CD14-positive monocyte (primary cell): ENCODE data around the gene NFATC1. TPM values are rescaled to one million over a fixed set of nuclear protein-coding genes. Genes with fewer than 3 reads are reported as not detected.

Experiments
- DNase-seq, 3 donors: peaks; one replicate each; pipeline ENCODE4 v3.0.0-alpha.2; 2011 to 2022
- H2AFZ ChIP-seq: 2 replicates; pipeline ENCODE4 v1.6.0; 2012; ENCODE audit warnings: mild to moderate bottlenecking, low read depth, low read length, inconsistent platforms; ENCODE audit not compliant: insufficient read depth, poor library complexity, severe bottlenecking
- H3K27ac ChIP-seq, 2 donors: 1 replicate in 1 of 2; 2 replicates in 1 of 2; pipeline ENCODE4 v1.5.1; 2012 to 2013; ENCODE audit warnings: low read length in 2 of 2, control low read depth in 1 of 2, inconsistent platforms in 1 of 2, low read depth in 1 of 2, mild to moderate bottlenecking in 1 of 2
- H3K27me3 ChIP-seq, 2 donors: one replicate each; pipeline versions ENCODE4 v1.6.0 to v1.6.1; 2011 to 2013; ENCODE audit warnings: low read length in 2 of 2; ENCODE audit not compliant: control insufficient read depth in 2 of 2, insufficient read depth in 2 of 2
- H3K36me3 ChIP-seq, 2 donors: replicated peaks in 1 of 2; 1 replicate in 1 of 2; 2 replicates in 1 of 2; pipeline versions ENCODE4 v1.5.1 to v1.6.1; 2012 to 2013; ENCODE audit warnings: low read length in 2 of 2, control low read depth in 1 of 2, inconsistent platforms in 1 of 2, mild to moderate bottlenecking in 1 of 2; ENCODE audit not compliant: insufficient read depth in 2 of 2, control insufficient read depth in 1 of 2
- H3K4me1 ChIP-seq, 2 donors: 1 replicate in 1 of 2; 2 replicates in 1 of 2; pipeline versions ENCODE4 v1.5.1 to v1.6.1; 2012 to 2013; ENCODE audit warnings: low read length in 2 of 2, control low read depth in 1 of 2, inconsistent platforms in 1 of 2, mild to moderate bottlenecking in 1 of 2, moderate library complexity in 1 of 2; ENCODE audit not compliant: insufficient read depth in 2 of 2, control insufficient read depth in 1 of 2
- H3K4me2 ChIP-seq: replicated peaks from 2 replicates; pipeline ENCODE3; 2012; ENCODE audit warnings: low read length, moderate library complexity, mild to moderate bottlenecking; ENCODE audit not compliant: poor library complexity, severe bottlenecking; ENCODE audit errors: extremely low read depth
- H3K4me3 ChIP-seq, 3 experiments: fragments of 200-600 bp in 1 of 3; sonication (generic) in 1 of 3; replicated peaks in 1 of 3; 1 replicate in 2 of 3; 2 replicates in 1 of 3; pipeline ENCODE4 v1.5.1; 2011 to 2013; ENCODE audit warnings: low read length in 3 of 3, mild to moderate bottlenecking in 3 of 3, control low read depth in 2 of 3, low read depth in 2 of 3, inconsistent platforms in 1 of 3, moderate library complexity in 1 of 3
- H3K79me2 ChIP-seq: 2 replicates; pipeline ENCODE4 v1.6.0; 2012; ENCODE audit warnings: mild to moderate bottlenecking, control low read depth, inconsistent platforms, low read length, moderate library complexity; ENCODE audit not compliant: insufficient read depth
- H3K9ac ChIP-seq: 2 replicates; pipeline ENCODE4 v1.6.0; 2017; ENCODE audit warnings: low read length, mild to moderate bottlenecking; ENCODE audit not compliant: insufficient read depth, poor library complexity, severe bottlenecking
- H3K9me3 ChIP-seq, 2 donors: replicated peaks in 1 of 2; 1 replicate in 1 of 2; 2 replicates in 1 of 2; pipeline versions ENCODE4 v1.5.1 to v1.6.1; 2012 to 2013; ENCODE audit warnings: low read length in 2 of 2, control low read depth in 1 of 2; ENCODE audit not compliant: control insufficient read depth in 1 of 2, insufficient read depth in 1 of 2
- H4K20me1 ChIP-seq: 2 replicates; pipeline ENCODE4 v1.6.0; 2012; ENCODE audit warnings: mild to moderate bottlenecking, low read length, control low read depth, moderate library complexity; ENCODE audit not compliant: insufficient read depth
- H3K27ac Mint-ChIP-seq, 7 donors: one replicate each; pipeline ENCODE4 v1.8.0; 2020; ENCODE audit warnings: mild to moderate bottlenecking in 7 of 7, mixed read lengths in 7 of 7, moderate library complexity in 6 of 7, inconsistent platforms in 2 of 7
- H3K27me3 Mint-ChIP-seq, 3 donors: one replicate each; pipeline ENCODE4 v1.8.0; 2021 to 2022; ENCODE audit warnings: low read depth in 3 of 3, mild to moderate bottlenecking in 3 of 3, mixed read lengths in 3 of 3, moderate library complexity in 3 of 3, inconsistent platforms in 1 of 3
- H3K36me3 Mint-ChIP-seq, 2 donors: one replicate each; pipeline ENCODE4 v1.8.0; 2020; ENCODE audit warnings: mixed read lengths in 2 of 2, inconsistent platforms in 1 of 2, mild to moderate bottlenecking in 1 of 2
- H3K4me1 Mint-ChIP-seq: one replicate; pipeline ENCODE4 v1.8.0; 2020; ENCODE audit warnings: mild to moderate bottlenecking, mixed read lengths
- H3K4me3 Mint-ChIP-seq, 2 donors: one replicate each; pipeline ENCODE4 v1.8.0; 2020; ENCODE audit warnings: mild to moderate bottlenecking in 2 of 2, mixed read lengths in 2 of 2, moderate library complexity in 1 of 2
- H3K9me3 Mint-ChIP-seq, 7 donors: one replicate each; pipeline ENCODE4 v1.8.0; 2020 to 2022; ENCODE audit warnings: mixed read lengths in 7 of 7, mild to moderate bottlenecking in 6 of 7, moderate library complexity in 6 of 7, inconsistent platforms in 2 of 7
- WGBS: methylation state at CpG from one replicate; pipeline ENCODE4 v1.1.5; 2013; ENCODE audit warnings: missing lambda C conversion rate; ENCODE audit not compliant: insufficient coverage; 5-methylcytosine and 5-hydroxymethylcytosine counted together
- intact Hi-C, 2 donors: fragments of 100-400 bp; cut with micrococcal nuclease; formaldehyde crosslinking; loops; one replicate each; pipeline versions ENCODE4 v1.15.0 to v1.15.1; 2023
- polyA plus RNA-seq, 3 donors: library from polyadenylated mRNA; depleted of rRNA in 1 of 3; unstranded in 2 of 3; stranded (reverse) in 1 of 3; fragments of 300-500 nt in 2 of 3; fragments of >200 nt in 1 of 3; fragmentation: Illumina TruSeq in 2 of 3; gene quantifications; 1 replicate in 2 of 3; 2 replicates in 1 of 3; pipeline ENCODE4 v1.2.3, GENCODE V29; 2012 to 2021
- TF ChIP-seq, protein P1 (sequence below): fragments of 200-600 bp; IDR thresholded peaks from one replicate; pipeline ENCODE4 v1.8.0; 2022; ENCODE audit warnings: antibody characterized with exemption, mild to moderate bottlenecking

The NFATC1 gene
- polyA plus RNA-seq, 3 donors: 7.8 to 10.7 (median 8.3) TPM

DNA sequence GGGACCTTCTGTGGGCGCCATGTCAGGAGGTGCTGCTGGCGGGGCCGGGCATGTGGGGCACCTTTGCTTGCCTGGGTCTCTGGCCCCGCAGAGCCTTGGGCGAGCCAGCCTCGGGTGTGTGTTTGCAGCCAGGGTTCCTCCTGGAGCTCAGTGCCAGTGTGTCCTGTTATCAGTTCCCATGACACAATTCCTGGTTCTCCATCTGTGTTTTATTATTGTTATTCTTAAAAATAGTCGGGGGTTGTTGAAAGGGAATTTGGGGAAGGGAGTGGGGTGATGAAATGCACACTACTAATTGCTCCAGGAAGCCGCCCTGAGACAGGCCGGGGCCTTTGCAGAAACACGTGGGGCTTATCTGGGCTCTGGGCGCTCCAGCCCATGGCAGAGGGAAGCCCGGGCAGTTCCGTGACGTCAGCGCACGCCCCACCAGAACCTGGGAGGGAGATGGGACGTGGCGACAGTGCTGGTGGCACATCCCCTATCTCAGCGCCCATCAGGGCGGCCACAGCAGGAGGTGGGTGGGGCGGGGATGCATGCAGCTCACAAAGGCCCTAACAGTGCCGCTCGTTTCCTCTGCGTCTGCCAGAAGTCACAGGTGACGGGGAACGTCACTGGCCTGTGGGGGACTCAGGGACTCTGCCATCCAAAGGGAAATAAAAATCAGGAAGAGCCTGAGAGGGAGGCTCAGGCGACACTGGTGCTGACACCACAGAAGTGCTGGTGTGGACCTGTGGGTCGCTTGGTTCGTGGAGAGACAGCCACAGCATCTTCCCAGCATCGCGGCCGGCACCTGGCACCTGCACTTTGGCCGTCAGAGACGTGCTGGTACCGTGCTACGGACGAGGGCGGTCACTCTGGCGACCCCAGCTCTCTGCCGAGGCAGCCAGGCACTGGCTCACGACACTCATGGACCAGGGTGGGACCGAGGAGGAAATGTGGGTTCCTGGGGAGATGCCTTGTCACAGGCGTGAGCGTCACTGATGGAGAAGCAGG, 131.0 kb downstream of the NFATC1 start:
- peaks cover 16 to 26% of the 10 kb centered on the region in 2 donors for H3K36me3 ChIP-seq
- no peak overlapping the region for H2AFZ ChIP-seq
- no peaks in the 10 kb centered on the region for H3K9me3 ChIP-seq
- H3K4me3 Mint-ChIP-seq: no peak overlapping the region
- intact Hi-C loops: no loop called here
- H3K27me3 ChIP-seq: peaks cover 0 to 26% of the 10 kb centered on the region in 2 donors
- H3K27ac ChIP-seq: no peak overlapping the region
- peaks cover 14 to 21% of the 10 kb centered on the region in 2 donors for H3K4me1 ChIP-seq
- TF ChIP-seq, protein P1, sequence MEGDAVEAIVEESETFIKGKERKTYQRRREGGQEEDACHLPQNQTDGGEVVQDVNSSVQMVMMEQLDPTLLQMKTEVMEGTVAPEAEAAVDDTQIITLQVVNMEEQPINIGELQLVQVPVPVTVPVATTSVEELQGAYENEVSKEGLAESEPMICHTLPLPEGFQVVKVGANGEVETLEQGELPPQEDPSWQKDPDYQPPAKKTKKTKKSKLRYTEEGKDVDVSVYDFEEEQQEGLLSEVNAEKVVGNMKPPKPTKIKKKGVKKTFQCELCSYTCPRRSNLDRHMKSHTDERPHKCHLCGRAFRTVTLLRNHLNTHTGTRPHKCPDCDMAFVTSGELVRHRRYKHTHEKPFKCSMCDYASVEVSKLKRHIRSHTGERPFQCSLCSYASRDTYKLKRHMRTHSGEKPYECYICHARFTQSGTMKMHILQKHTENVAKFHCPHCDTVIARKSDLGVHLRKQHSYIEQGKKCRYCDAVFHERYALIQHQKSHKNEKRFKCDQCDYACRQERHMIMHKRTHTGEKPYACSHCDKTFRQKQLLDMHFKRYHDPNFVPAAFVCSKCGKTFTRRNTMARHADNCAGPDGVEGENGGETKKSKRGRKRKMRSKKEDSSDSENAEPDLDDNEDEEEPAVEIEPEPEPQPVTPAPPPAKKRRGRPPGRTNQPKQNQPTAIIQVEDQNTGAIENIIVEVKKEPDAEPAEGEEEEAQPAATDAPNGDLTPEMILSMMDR: no peak
- H3K4me2 ChIP-seq: no peak overlapping the region
- peaks cover 34% of the 10 kb centered on the region for H4K20me1 ChIP-seq
- peaks cover 17% of the 10 kb centered on the region for H3K4me1 Mint-ChIP-seq
- H3K9me3 Mint-ChIP-seq: peaks cover 0 to 3% (median 0%) of the 10 kb centered on the region in 7 donors
- H3K27ac Mint-ChIP-seq: no peak overlapping the region
- H3K79me2 ChIP-seq: no peaks in the 10 kb centered on the region
- H3K27me3 Mint-ChIP-seq: peaks cover 8 to 30% (median 21%) of the 10 kb centered on the region in 3 donors
- H3K36me3 Mint-ChIP-seq: peaks cover 29 to 30% of the 10 kb centered on the region in 2 donors
- H3K4me3 ChIP-seq: no peak overlapping the region
- DNase-seq: no peak
- 87% methylated on average over 39 of the region's 44 CpGs for WGBS
- no peak overlapping the region for H3K9ac ChIP-seq

DNA sequence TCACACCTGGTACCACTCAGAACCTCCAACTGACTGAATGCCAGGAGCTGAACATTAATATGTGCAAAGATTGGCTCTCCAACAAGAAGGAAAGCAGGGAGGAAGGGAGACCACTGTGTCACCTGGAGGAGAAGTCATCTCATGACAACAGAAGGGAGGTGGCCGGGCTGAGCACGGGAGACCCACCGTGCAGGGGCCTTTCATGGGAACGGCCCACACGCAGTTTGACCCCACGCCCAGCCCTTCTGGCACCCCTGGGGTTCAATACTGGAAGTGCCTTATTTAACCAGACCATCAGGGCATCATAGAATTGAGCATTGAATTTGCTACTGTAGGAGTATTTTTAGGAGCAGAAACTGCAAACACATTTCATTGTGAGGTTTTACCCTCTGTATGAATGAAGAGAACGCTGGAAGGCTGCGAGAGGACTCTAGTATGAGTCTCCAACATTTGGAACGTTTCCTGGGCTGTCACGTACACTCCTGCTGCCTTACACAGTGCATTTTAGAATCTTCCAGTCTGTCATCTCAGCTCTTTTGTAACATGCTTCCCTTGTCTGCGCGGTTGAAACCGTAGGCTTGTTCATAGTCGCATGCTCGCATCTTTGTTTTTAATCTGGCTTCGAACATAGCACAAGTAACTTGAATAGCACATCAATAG, 132.1 kb downstream of the NFATC1 start:
- peaks cover 16 to 26% of the 10 kb centered on the region in 2 donors for H3K36me3 ChIP-seq
- H3K4me2 ChIP-seq: no peak overlapping the region
- intact Hi-C loops: loop anchor here (2.0 kb wide), 2 partner anchors 147 to 149 kb away; no protein-coding TSS in a partner anchor
- peaks cover 0 to 5% (median 0%) of the 10 kb centered on the region in 7 donors for H3K9me3 Mint-ChIP-seq
- peaks cover 29 to 30% of the 10 kb centered on the region in 2 donors for H3K36me3 Mint-ChIP-seq
- 98% methylated on average over 16 of the region's 16 CpGs for WGBS
- H4K20me1 ChIP-seq: peaks cover 26% of the 10 kb centered on the region
- no peak for DNase-seq
- H3K4me1 Mint-ChIP-seq: peaks cover 16% of the 10 kb centered on the region
- H3K27ac Mint-ChIP-seq: peak overlapping the region in 1 of 7 donors; percentile 25
- H3K9me3 ChIP-seq: no peaks in the 10 kb centered on the region
- H3K4me3 ChIP-seq: no peak overlapping the region
- H3K9ac ChIP-seq: no peak overlapping the region
- no peak overlapping the region for H3K27ac ChIP-seq
- H3K27me3 Mint-ChIP-seq: peaks cover 7 to 25% (median 14%) of the 10 kb centered on the region in 3 donors
- H3K4me3 Mint-ChIP-seq: no peak overlapping the region
- H3K4me1 ChIP-seq: peaks cover 14 to 17% of the 10 kb centered on the region in 2 donors
- H3K27me3 ChIP-seq: peaks cover 0 to 29% of the 10 kb centered on the region in 2 donors
- no peak overlapping the region for H2AFZ ChIP-seq
- TF ChIP-seq, protein P1: no peak
- H3K79me2 ChIP-seq: no peaks in the 10 kb centered on the region
